HEK293 (cell line): ENCODE results near the gene SLC23A3.

Source experiments
- CTCF ChIA-PET: fragments of 350-600 bp; formaldehyde crosslinking; extraction: SDS; loops from one replicate; lab custom pipeline; 2021; ENCODE audit warnings: antibody characterized with exemption; lab: Yijun Ruan, JAX
- POLR2A ChIA-PET: fragments of 300-600 bp; formaldehyde crosslinking; extraction: SDS; loops from one replicate; lab custom pipeline; 2020; ENCODE audit warnings: antibody characterized with exemption, inconsistent platforms; lab: Yijun Ruan, JAX
- H3K27ac ChIP-seq: fragments of 200-500 bp; sonication (Bioruptor generic); 2 replicates; pipeline ENCODE4 v1.5.1; 2014; ENCODE audit warnings: low read depth, low read length, control low read depth, inconsistent platforms; ENCODE audit errors: extremely low read depth
- H3K36me3 ChIP-seq, 2 experiments: fragments of 200-500 bp in 1 of 2; sonication (Bioruptor generic) in 1 of 2; 1 replicate in 1 of 2; 2 replicates in 1 of 2; pipeline ENCODE4 v1.5.1; 2014 to 2017; ENCODE audit warnings: inconsistent platforms in 2 of 2, low read length in 2 of 2; ENCODE audit not compliant: control insufficient read depth in 2 of 2, insufficient read depth in 1 of 2
- H3K4me1 ChIP-seq: fragments of 200-500 bp; sonication (Bioruptor generic); 2 replicates; pipeline ENCODE4 v1.5.1; 2014; ENCODE audit warnings: mild to moderate bottlenecking, low read length, inconsistent platforms; ENCODE audit not compliant: control insufficient read depth, insufficient read depth
- H3K4me3 ChIP-seq: 2 replicates; pipeline ENCODE4 v1.5.1; 2011; ENCODE audit warnings: low read depth, mild to moderate bottlenecking, control low read depth, low read length, moderate library complexity
- H3K9me3 ChIP-seq: fragments of 200-500 bp; sonication (Bioruptor generic); 2 replicates; pipeline ENCODE4 v1.5.1; 2014; ENCODE audit warnings: low read depth, low read length, inconsistent platforms; ENCODE audit not compliant: control insufficient read depth, insufficient read depth
- BCL11B ChIP-seq: fragments of 450-650 bp; formaldehyde crosslinking; IDR thresholded peaks from 2 replicates; pipeline ENCODE4 v1.5.1; 2016; ENCODE audit warnings: low read depth, missing biosample characterization, missing genetic modification characterization
- HOXC10 ChIP-seq: sonication (generic); formaldehyde crosslinking; IDR thresholded peaks from 2 replicates; pipeline ENCODE4 v1.8.1; 2023; ENCODE audit warnings: mild to moderate bottlenecking, missing genetic modification reagents
- KLF10 ChIP-seq: fragments of 450-650 bp; IDR thresholded peaks from 2 replicates; pipeline ENCODE4 v1.5.1; 2018; ENCODE audit warnings: missing biosample characterization, mild to moderate bottlenecking, missing genetic modification characterization
- SALL2 ChIP-seq: fragments of 450-650 bp; formaldehyde crosslinking; IDR thresholded peaks from 2 replicates; pipeline ENCODE4 v1.5.0; 2017; ENCODE audit warnings: missing biosample characterization, mild to moderate bottlenecking, missing genetic modification characterization, borderline replicate concordance
- SP7 ChIP-seq: fragments of 450-650 bp; formaldehyde crosslinking; IDR thresholded peaks from 2 replicates; pipeline ENCODE4 v1.5.1; 2016; ENCODE audit warnings: missing biosample characterization, missing genetic modification characterization
- ZEB2 ChIP-seq: fragments of 450-650 bp; formaldehyde crosslinking; IDR thresholded peaks from 2 replicates; pipeline ENCODE4 v1.5.1; 2016; ENCODE audit warnings: missing biosample characterization, missing genetic modification characterization
- ZFHX2 ChIP-seq: fragments of 450-650 bp; formaldehyde crosslinking; conservative IDR thresholded peaks from 2 replicates; pipeline ENCODE4 v1.5.1; 2016; ENCODE audit warnings: missing biosample characterization, missing genetic modification characterization
- ZNF133 ChIP-seq: fragments of 450-650 bp; formaldehyde crosslinking; IDR thresholded peaks from 2 replicates; pipeline ENCODE4 v1.5.1; 2016; ENCODE audit warnings: missing biosample characterization, missing genetic modification characterization
- ZNF175 ChIP-seq: fragments of 450-650 bp; formaldehyde crosslinking; IDR thresholded peaks from 2 replicates; pipeline ENCODE4 v1.5.1; 2016; ENCODE audit warnings: missing biosample characterization, missing genetic modification characterization
- ZNF292 ChIP-seq: fragments of 450-650 bp; formaldehyde crosslinking; IDR thresholded peaks from 2 replicates; pipeline ENCODE4 v1.5.1; 2016; ENCODE audit warnings: low read depth, missing biosample characterization, missing genetic modification characterization, borderline replicate concordance
- ZNF354C ChIP-seq: fragments of 450-650 bp; formaldehyde crosslinking; IDR thresholded peaks from 2 replicates; pipeline ENCODE4 v1.5.1; 2016; ENCODE audit warnings: missing biosample characterization, missing genetic modification characterization, low read depth, borderline replicate concordance
- ZNF37A ChIP-seq: fragments of 450-650 bp; IDR thresholded peaks from 2 replicates; pipeline ENCODE4 v1.5.1; 2018; ENCODE audit warnings: missing biosample characterization, missing genetic modification characterization
- ZNF792 ChIP-seq: fragments of 450-650 bp; formaldehyde crosslinking; IDR thresholded peaks from 2 replicates; pipeline ENCODE4 v1.5.1; 2016; ENCODE audit warnings: missing biosample characterization, missing genetic modification characterization
- TF ChIP-seq, protein P1 (sequence below): fragments of 450-650 bp; formaldehyde crosslinking; IDR thresholded peaks from 2 replicates; pipeline ENCODE4 v1.5.1; 2017; ENCODE audit warnings: missing biosample characterization, missing genetic modification characterization
- TF ChIP-seq, protein P2 (sequence below): fragments of 450-650 bp; IDR thresholded peaks from 2 replicates; pipeline ENCODE4 v1.5.1; 2018; ENCODE audit warnings: missing biosample characterization, missing genetic modification characterization
- TF ChIP-seq, protein P3 (sequence below): fragments of 450-650 bp; formaldehyde crosslinking; IDR thresholded peaks from 2 replicates; pipeline ENCODE4 v1.5.1; 2016; ENCODE audit warnings: missing biosample characterization, missing genetic modification characterization, borderline replicate concordance
- TF ChIP-seq, protein P4 (sequence below): fragments of 450-650 bp; formaldehyde crosslinking; IDR thresholded peaks from 2 replicates; pipeline ENCODE4 v1.5.1; 2017; ENCODE audit warnings: missing biosample characterization, mild to moderate bottlenecking, missing genetic modification characterization, moderate library complexity
- TF ChIP-seq, protein P5 (sequence below): fragments of 450-650 bp; formaldehyde crosslinking; IDR thresholded peaks from 2 replicates; pipeline ENCODE4 v1.5.1; 2016; ENCODE audit warnings: missing biosample characterization, missing genetic modification characterization

The SLC23A3 gene

DNA sequence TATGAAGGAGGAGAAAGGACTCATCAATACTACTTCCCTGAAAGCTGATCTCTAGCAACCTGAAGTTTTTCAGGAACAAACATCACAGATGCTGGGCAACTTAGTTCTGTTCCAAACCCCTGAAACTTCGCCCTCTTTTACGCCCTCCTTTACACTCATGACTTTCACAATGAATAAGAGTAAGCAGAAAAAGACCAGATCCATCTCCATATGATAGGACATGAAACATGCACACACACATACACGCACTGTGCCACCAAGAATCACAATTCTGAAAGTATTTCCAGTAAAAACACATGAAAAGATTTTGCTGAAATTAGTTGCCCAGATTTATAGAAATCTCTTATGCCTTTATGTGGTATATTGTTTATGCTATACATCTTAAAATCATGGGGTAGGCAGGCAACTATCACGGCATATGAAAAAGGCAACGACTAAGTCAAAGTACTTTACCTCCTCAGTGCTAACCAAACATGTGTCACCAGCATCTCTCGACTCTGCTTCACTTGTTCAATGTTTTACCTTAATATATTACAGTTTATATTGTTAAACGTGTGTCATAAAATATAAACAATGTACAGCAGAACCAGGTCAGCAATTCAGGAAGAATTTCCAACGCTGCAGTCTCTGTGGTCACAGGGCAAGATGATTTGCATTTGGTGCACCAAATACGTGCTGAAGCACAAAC lies 57.0 kb downstream of the SLC23A3 start:
- H3K4me3 ChIP-seq = no peak overlapping the region
- TF ChIP-seq ZNF37A (tag by site-specific recombination) (no peak), BCL11B (tag by site-specific recombination) (no peak), ZNF792 (tag by site-specific recombination) (no peak), ZEB2 (tag by site-specific recombination) (no peak), ZNF133 (tag by site-specific recombination) (no peak), KLF10 (no peak), ZNF292 (no peak), HOXC10 (CRISPR knock-in tag) (no peak), ZFHX2 (tag by site-specific recombination) (no peak), SALL2 (no peak), SP7 (tag by site-specific recombination) (no peak), ZNF354C (no peak), ZNF175 (tag by site-specific recombination) (no peak)
- TF ChIP-seq, protein P1, sequence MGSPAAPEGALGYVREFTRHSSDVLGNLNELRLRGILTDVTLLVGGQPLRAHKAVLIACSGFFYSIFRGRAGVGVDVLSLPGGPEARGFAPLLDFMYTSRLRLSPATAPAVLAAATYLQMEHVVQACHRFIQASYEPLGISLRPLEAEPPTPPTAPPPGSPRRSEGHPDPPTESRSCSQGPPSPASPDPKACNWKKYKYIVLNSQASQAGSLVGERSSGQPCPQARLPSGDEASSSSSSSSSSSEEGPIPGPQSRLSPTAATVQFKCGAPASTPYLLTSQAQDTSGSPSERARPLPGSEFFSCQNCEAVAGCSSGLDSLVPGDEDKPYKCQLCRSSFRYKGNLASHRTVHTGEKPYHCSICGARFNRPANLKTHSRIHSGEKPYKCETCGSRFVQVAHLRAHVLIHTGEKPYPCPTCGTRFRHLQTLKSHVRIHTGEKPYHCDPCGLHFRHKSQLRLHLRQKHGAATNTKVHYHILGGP (tag by site-specific recombination) = no peak
- TF ChIP-seq, protein P2, sequence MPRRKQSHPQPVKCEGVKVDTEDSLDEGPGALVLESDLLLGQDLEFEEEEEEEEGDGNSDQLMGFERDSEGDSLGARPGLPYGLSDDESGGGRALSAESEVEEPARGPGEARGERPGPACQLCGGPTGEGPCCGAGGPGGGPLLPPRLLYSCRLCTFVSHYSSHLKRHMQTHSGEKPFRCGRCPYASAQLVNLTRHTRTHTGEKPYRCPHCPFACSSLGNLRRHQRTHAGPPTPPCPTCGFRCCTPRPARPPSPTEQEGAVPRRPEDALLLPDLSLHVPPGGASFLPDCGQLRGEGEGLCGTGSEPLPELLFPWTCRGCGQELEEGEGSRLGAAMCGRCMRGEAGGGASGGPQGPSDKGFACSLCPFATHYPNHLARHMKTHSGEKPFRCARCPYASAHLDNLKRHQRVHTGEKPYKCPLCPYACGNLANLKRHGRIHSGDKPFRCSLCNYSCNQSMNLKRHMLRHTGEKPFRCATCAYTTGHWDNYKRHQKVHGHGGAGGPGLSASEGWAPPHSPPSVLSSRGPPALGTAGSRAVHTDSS (tag by site-specific recombination) = no peak
- TF ChIP-seq, protein P3, sequence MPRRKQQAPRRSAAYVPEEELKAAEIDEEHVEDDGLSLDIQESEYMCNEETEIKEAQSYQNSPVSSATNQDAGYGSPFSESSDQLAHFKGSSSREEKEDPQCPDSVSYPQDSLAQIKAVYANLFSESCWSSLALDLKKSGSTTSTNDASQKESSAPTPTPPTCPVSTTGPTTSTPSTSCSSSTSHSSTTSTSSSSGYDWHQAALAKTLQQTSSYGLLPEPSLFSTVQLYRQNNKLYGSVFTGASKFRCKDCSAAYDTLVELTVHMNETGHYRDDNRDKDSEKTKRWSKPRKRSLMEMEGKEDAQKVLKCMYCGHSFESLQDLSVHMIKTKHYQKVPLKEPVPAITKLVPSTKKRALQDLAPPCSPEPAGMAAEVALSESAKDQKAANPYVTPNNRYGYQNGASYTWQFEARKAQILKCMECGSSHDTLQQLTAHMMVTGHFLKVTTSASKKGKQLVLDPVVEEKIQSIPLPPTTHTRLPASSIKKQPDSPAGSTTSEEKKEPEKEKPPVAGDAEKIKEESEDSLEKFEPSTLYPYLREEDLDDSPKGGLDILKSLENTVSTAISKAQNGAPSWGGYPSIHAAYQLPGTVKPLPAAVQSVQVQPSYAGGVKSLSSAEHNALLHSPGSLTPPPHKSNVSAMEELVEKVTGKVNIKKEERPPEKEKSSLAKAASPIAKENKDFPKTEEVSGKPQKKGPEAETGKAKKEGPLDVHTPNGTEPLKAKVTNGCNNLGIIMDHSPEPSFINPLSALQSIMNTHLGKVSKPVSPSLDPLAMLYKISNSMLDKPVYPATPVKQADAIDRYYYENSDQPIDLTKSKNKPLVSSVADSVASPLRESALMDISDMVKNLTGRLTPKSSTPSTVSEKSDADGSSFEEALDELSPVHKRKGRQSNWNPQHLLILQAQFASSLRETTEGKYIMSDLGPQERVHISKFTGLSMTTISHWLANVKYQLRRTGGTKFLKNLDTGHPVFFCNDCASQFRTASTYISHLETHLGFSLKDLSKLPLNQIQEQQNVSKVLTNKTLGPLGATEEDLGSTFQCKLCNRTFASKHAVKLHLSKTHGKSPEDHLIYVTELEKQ (tag by site-specific recombination) = no peak
- TF ChIP-seq, protein P4, sequence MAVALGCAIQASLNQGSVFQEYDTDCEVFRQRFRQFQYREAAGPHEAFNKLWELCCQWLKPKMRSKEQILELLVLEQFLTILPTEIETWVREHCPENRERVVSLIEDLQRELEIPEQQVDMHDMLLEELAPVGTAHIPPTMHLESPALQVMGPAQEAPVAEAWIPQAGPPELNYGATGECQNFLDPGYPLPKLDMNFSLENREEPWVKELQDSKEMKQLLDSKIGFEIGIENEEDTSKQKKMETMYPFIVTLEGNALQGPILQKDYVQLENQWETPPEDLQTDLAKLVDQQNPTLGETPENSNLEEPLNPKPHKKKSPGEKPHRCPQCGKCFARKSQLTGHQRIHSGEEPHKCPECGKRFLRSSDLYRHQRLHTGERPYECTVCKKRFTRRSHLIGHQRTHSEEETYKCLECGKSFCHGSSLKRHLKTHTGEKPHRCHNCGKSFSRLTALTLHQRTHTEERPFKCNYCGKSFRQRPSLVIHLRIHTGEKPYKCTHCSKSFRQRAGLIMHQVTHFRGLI (tag by site-specific recombination) = no peak
- TF ChIP-seq, protein P5, sequence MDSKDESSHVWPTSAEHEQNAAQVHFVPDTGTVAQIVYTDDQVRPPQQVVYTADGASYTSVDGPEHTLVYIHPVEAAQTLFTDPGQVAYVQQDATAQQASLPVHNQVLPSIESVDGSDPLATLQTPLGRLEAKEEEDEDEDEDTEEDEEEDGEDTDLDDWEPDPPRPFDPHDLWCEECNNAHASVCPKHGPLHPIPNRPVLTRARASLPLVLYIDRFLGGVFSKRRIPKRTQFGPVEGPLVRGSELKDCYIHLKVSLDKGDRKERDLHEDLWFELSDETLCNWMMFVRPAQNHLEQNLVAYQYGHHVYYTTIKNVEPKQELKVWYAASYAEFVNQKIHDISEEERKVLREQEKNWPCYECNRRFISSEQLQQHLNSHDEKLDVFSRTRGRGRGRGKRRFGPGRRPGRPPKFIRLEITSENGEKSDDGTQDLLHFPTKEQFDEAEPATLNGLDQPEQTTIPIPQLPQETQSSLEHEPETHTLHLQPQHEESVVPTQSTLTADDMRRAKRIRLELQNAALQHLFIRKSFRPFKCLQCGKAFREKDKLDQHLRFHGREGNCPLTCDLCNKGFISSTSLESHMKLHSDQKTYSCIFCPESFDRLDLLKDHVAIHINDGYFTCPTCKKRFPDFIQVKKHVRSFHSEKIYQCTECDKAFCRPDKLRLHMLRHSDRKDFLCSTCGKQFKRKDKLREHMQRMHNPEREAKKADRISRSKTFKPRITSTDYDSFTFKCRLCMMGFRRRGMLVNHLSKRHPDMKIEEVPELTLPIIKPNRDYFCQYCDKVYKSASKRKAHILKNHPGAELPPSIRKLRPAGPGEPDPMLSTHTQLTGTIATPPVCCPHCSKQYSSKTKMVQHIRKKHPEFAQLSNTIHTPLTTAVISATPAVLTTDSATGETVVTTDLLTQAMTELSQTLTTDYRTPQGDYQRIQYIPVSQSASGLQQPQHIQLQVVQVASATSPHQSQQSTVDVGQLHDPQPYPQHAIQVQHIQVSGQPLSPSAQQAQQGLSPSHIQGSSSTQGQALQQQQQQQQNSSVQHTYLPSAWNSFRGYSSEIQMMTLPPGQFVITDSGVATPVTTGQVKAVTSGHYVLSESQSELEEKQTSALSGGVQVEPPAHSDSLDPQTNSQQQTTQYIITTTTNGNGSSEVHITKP = no peak
- H3K27ac ChIP-seq = no peak overlapping the region
- H3K4me1 ChIP-seq = no peaks in the 10 kb centered on the region
- H3K36me3 ChIP-seq = no peaks in the 10 kb centered on the region
- H3K9me3 ChIP-seq = no peaks in the 10 kb centered on the region
- CTCF ChIA-PET = interaction anchor here (0.7 to 1.5 kb wide), 5 partner anchors 9 to 215 kb away, joined by 3 to 5 read pairs (median 5); no protein-coding TSS in a partner anchor
- POLR2A ChIA-PET = no interaction called here
